GM12801 (cell line): ENCODE measurements around the gene TMEM43.

Experiments used
- TF ChIP-seq, protein P1 (sequence below): IDR thresholded peaks from one replicate; pipeline ENCODE4 v1.5.1; 2011; ENCODE audit warnings: control low read depth; ENCODE audit not compliant: insufficient read length; ENCODE audit errors: extremely low read depth

The TMEM43 gene

DNA sequence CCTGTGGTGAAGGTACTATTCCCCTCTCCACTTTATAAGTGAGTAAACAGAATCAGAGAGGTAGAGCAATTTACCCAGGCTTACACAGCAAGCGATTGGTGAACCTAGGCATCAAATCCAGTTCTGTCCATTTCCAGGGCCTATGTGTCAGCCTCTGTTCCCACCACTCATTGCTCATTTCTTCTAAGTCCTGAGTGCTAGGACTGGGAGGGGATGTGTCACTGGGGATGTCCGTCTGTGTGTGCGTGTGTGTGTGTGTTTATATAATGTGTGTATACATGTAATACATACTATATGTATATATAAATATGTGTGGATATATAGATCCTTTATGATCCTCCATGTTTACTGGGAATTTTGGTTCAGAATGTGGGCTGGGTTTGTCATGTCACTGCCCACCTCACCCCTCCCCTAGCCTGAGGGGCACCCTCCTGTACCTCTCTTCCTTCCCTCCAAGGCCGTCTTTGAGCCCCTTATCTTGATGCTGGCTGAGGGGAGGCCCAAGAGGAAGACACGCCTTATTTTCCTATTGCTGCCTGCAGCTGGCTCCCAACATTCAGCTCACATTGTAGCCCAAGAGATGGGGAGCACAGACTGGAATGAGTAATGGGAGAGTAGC lies 2.1 kb downstream of the TMEM43 start:
- TF ChIP-seq, protein P1, sequence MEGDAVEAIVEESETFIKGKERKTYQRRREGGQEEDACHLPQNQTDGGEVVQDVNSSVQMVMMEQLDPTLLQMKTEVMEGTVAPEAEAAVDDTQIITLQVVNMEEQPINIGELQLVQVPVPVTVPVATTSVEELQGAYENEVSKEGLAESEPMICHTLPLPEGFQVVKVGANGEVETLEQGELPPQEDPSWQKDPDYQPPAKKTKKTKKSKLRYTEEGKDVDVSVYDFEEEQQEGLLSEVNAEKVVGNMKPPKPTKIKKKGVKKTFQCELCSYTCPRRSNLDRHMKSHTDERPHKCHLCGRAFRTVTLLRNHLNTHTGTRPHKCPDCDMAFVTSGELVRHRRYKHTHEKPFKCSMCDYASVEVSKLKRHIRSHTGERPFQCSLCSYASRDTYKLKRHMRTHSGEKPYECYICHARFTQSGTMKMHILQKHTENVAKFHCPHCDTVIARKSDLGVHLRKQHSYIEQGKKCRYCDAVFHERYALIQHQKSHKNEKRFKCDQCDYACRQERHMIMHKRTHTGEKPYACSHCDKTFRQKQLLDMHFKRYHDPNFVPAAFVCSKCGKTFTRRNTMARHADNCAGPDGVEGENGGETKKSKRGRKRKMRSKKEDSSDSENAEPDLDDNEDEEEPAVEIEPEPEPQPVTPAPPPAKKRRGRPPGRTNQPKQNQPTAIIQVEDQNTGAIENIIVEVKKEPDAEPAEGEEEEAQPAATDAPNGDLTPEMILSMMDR, result no peak

DNA sequence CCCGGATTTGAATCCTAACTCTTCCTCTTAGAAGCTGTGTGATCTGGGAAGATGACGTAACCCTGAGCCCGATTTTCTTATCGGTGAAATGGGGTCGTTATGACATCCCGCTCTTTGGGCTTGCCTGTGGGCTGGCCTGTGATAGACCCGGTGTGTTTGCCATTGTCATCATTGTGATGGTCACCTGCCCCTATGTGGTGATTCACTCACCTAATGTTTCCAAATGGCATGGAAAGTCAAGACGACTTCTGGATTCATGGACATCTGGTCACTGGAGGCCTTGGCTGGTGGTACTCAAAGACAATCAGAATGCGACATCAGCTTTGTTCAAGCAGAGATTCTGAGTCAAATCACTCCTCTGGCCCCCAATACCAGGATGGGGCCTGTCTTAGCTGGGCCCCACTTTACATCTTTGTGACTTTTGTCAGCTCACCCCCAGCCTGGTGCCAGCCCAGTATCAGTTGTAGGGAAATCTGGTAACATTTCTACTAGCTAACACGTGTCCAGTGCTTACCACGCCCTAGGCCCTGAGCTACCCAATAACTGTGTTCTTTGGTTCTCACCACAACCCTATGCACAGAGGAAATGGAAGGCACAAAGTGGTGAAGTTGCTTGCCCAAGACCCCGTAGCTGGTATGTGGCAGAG lies 2.8 kb downstream of the TMEM43 start:
- TF ChIP-seq, protein P1, result no peak

DNA sequence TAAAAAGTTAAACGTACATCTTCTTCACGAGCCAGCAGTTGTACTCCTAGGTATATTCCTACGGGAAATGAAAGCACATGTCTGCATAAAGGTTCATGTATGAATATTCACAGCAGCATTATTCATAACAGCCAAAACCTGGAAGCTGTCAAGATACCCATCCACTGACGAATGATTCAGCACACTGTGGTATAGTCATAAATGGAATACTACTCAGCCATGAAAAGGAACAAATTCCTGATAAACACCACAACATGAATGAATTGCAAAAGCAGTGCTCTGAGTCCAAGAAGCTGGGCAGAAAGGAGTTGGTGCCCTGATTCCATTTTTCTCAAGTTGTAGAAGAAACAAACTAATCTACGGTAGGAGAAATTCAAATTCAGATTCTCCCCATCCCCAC lies 3.9 kb downstream of the TMEM43 start:
- TF ChIP-seq, protein P1, result no peak

DNA sequence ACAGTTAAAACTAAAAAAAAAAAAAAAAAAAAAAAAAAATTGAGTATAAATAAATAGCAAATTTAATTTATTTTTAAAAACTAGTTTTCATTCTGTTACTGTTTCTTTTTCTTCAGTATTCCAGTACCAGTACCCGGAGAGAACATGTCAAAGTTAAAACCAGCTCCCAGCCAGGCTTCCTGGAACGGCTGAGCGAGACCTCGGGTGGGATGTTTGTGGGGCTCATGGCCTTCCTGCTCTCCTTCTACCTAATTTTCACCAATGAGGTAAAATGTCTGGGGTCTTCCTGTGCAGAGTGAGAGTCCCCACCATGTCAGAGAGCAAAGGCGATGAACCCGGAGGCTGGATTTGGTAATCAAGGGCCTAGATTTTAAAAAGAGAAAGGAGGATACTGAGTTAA lies 4.4 kb downstream of the TMEM43 start:
- TF ChIP-seq, protein P1, result no peak

DNA sequence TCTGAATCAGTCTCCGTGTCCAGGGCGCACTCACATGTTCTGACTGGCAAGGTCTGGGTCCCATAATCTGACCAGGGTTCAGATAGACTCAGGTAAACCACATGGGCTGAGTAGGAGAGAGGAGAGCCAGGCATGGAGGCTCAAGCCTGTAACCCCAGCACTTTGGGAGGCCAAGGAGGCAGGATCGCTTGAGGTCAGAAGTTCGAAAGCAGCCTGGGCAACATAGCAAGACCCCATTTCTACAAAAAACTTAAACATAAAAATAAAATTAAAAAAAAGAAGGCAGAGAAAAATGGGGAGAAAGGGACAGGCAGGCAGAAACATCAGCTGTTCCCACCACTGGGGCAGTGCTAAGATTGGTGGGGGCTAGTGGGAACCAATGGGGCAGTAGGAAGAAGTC lies 5.4 kb downstream of the TMEM43 start:
- TF ChIP-seq, protein P1, result no peak

DNA sequence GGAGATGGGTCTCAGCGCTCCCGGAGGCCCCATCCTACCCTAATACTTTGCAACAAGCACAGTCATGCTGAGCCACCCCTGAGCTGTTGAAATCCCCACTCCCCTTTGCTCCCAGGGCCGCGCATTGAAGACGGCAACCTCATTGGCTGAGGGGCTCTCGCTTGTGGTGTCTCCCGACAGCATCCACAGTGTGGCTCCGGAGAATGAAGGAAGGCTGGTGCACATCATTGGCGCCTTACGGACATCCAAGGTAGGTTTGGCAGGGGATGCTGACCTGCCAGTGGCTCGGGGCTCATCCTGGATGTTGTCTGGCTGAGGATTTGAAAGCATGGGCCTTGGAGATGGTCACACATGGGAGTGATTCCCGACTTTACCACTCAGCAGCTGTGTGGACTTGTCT lies 5.9 kb downstream of the TMEM43 start:
- TF ChIP-seq, protein P1, result no peak

DNA sequence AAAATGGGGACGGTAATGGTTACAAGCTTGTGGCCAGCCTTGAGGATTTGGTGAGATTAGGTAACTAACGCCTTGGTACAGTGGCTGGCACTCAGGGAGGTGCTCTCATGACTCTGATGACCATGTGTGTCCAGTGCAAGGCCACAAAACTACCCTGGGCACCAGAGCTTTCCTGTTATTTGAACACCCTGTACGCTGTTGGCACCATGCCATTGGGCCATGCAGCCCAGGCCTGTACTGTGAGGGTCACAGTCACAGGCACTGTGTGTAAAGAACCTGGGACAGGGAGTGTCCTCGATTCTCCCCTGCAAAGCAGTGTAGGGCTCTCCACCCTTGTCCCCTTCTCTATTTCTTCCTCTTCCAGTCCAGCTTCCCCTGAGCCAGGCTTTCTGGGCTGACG lies 6.3 kb downstream of the TMEM43 start:
- TF ChIP-seq, protein P1, result no peak
